Testis (tissue), 3 donors: ENCODE data around the gene DMTF1. TPM values are rescaled to one million over a fixed set of nuclear protein-coding genes. Genes with fewer than 3 reads are reported as not detected.

Experiments
- polyA plus RNA-seq: library from polyadenylated mRNA; stranded (reverse); fragments of 350-450 nt; fragmentation: Illumina TruSeq; extraction: RNeasy Lipid Tissue Mini Kit (QIAGEN cat#74804); gene quantifications from one replicate; pipeline ENCODE4 v1.2.3, GENCODE V29; 2014; ENCODE audit warnings: low read depth, low replicate concordance; ENCODE audit not compliant: insufficient read depth
- small RNA-seq, 2 donors: library from RNA; depleted of rRNA; stranded (forward); fragments of <200 nt; gene quantifications; one replicate each; pipeline ENCODE3, GENCODE V24; 2016
- total RNA-seq, 2 donors: library from RNA; depleted of rRNA; stranded (reverse); fragments of >200 nt; gene quantifications; one replicate each; pipeline ENCODE4 v1.2.3, GENCODE V29; 2016

DMTF1 gene
- total and polyA plus RNA-seq, 3 donors from 2014 or later: 118 to 196 (median 148) TPM

Small RNA genes lying within 50 kb of the gene (small RNA-seq; reads per million reads assigned to genes)
- gene RF00019 (0 reads per million in 2 donors), gene RF02271 (0 reads per million in 2 donors)

Other genes with a start within 250 kb of the DMTF1 start
- gene ELAPOR2, start 92.8 kb upstream of the DMTF1 start, total RNA-seq: 10 to 100 TPM in 1 of 2 donors, 1 to 10 TPM in 1; 7.8 to 22.6 TPM
- gene ELAPOR2, start 92.8 kb upstream of the DMTF1 start, polyA plus RNA-seq: 26.4 TPM
- gene TMEM243, start 67.3 kb downstream of the DMTF1 start, total RNA-seq: 10 to 100 TPM; 21.9 to 26.3 TPM
- gene TMEM243, start 67.3 kb downstream of the DMTF1 start, polyA plus RNA-seq: 27.6 TPM
- gene CROT, start 193.2 kb downstream of the DMTF1 start, total RNA-seq: 10 to 100 TPM in 1 of 2 donors, 1 to 10 TPM in 1; 7.3 to 10.5 TPM
- 4.5 TPM for gene CROT, start 193.2 kb downstream of the DMTF1 start, polyA plus RNA-seq